Stimulated activated effector memory CD8-positive, alpha-beta T cell treated with anti-CD3 and anti-CD28 coated beads, Interleukin-12 subunit alpha, Interleukin-12 subunit beta, amount 100 ng/mL, for 72 hours (primary cell): ENCODE results near the gene PKP2.
"Not testable (repeated sequence)": the region's sequence is repeated elsewhere in the genome, so short reads cannot be mapped to it uniquely, and the experiment has no call there.

Source experiments
- ATAC-seq: fragments of 150-1000 bp; cut with Tn5 transposase; 2 replicates; pipeline ENCODE4 v1.10.0; 2021
- DNase-seq, 2 donors: peaks; one replicate each; pipeline ENCODE4 v3.0.0; 2021 to 2022; ENCODE audit warnings: low spot score in 2 of 2
- H3K27ac Mint-ChIP-seq: one replicate; pipeline ENCODE4 v1.8.0; 2022; ENCODE audit warnings: mild to moderate bottlenecking, mixed read lengths
- H3K36me3 Mint-ChIP-seq: one replicate; pipeline ENCODE4 v1.8.0; 2022; ENCODE audit warnings: mild to moderate bottlenecking, mixed read lengths
- H3K4me1 Mint-ChIP-seq: one replicate; pipeline ENCODE4 v1.8.0; 2022; ENCODE audit warnings: mixed read lengths
- H3K4me3 Mint-ChIP-seq: one replicate; pipeline ENCODE4 v1.8.0; 2022; ENCODE audit warnings: mild to moderate bottlenecking, mixed read lengths
- H3K9me3 Mint-ChIP-seq: one replicate; pipeline ENCODE4 v1.8.0; 2022; ENCODE audit warnings: mixed read lengths

Gene PKP2

GRCh38 chr12:32884962-32885361, 11.6 kb downstream of the PKP2 start:
- H3K4me1 Mint-ChIP-seq, result no peaks in the 10 kb centered on the region
- H3K4me3 Mint-ChIP-seq, result no peak overlapping the region
- H3K36me3 Mint-ChIP-seq, result no peaks in the 10 kb centered on the region
- DNase-seq, result no peak
- no peak overlapping the region for H3K27ac Mint-ChIP-seq
- ATAC-seq, result no peak
- H3K9me3 Mint-ChIP-seq, result no peaks in the 10 kb centered on the region

- Mint-ChIP-seq H3K4me3 (no peak overlapping the region), H3K27ac (no peak overlapping the region), H3K36me3 (no peaks in the 10 kb centered on the region), H3K4me1 (no peaks in the 10 kb centered on the region), H3K9me3 (no peaks in the 10 kb centered on the region)
- ATAC-seq (no peak), DNase-seq (no peak)
Measured at GRCh38 chr12:32881702-32882101, 14.9 kb downstream of the PKP2 start.

GRCh38 chr12:32881107-32881506, 15.5 kb downstream of the PKP2 start:
- Mint-ChIP-seq H3K4me3 (no peak overlapping the region), H3K9me3 (no peaks in the 10 kb centered on the region), H3K4me1 (no peaks in the 10 kb centered on the region), H3K36me3 (no peaks in the 10 kb centered on the region), H3K27ac (no peak overlapping the region)
- ATAC-seq (no peak), DNase-seq (no peak)

GRCh38 chr12:32879066-32879465, 17.5 kb downstream of the PKP2 start:
- not testable (repeated sequence) for DNase-seq, H3K36me3 Mint-ChIP-seq, ATAC-seq, H3K27ac Mint-ChIP-seq, H3K4me1 Mint-ChIP-seq, H3K9me3 Mint-ChIP-seq, H3K4me3 Mint-ChIP-seq

GRCh38 chr12:32877601-32878459, 18.7 kb downstream of the PKP2 start:
- no peaks in the 10 kb centered on the region for H3K4me1 Mint-ChIP-seq
- H3K9me3 Mint-ChIP-seq, result no peaks in the 10 kb centered on the region
- no peaks in the 10 kb centered on the region for H3K36me3 Mint-ChIP-seq
- peak; percentile 16 for ATAC-seq
- DNase-seq, result no peak
- H3K4me3 Mint-ChIP-seq, result no peak overlapping the region
- H3K27ac Mint-ChIP-seq, result no peak overlapping the region

GRCh38 chr12:32876004-32876403, 20.6 kb downstream of the PKP2 start:
- DNase-seq, result no peak
- Mint-ChIP-seq H3K4me3 (no peak overlapping the region), H3K36me3 (no peaks in the 10 kb centered on the region), H3K9me3 (no peaks in the 10 kb centered on the region), H3K4me1 (no peaks in the 10 kb centered on the region), H3K27ac (no peak overlapping the region)
- ATAC-seq, result no peak

- H3K4me3 Mint-ChIP-seq, result no peak overlapping the region
- no peak overlapping the region for H3K27ac Mint-ChIP-seq
Measured at GRCh38 chr12:32874975-32875374, 21.6 kb downstream of the PKP2 start.

GRCh38 chr12:32874078-32874477, 22.5 kb downstream of the PKP2 start:
- Mint-ChIP-seq H3K4me3 (no peak overlapping the region), H3K27ac (no peak overlapping the region), H3K9me3 (no peaks in the 10 kb centered on the region), H3K4me1 (no peaks in the 10 kb centered on the region), H3K36me3 (no peaks in the 10 kb centered on the region)
- no peak for DNase-seq
- ATAC-seq, result no peak

More at GRCh38 chr12:32874975-32875374, 21.6 kb downstream of the PKP2 start:
- DNase-seq (no peak), ATAC-seq (no peak)
- no peaks in the 10 kb centered on the region for H3K36me3 Mint-ChIP-seq
- H3K4me1 Mint-ChIP-seq, result no peaks in the 10 kb centered on the region
- no peaks in the 10 kb centered on the region for H3K9me3 Mint-ChIP-seq

- not testable (repeated sequence) for ATAC-seq, H3K27ac Mint-ChIP-seq, H3K9me3 Mint-ChIP-seq, DNase-seq, H3K4me3 Mint-ChIP-seq, H3K36me3 Mint-ChIP-seq, H3K4me1 Mint-ChIP-seq
Measured at GRCh38 chr12:32872416-32872815, 24.2 kb downstream of the PKP2 start.

GRCh38 chr12:32870716-32871115, 25.9 kb downstream of the PKP2 start:
- Mint-ChIP-seq H3K36me3 (no peaks in the 10 kb centered on the region), H3K4me3 (no peak overlapping the region), H3K27ac (no peak overlapping the region), H3K9me3 (no peaks in the 10 kb centered on the region), H3K4me1 (no peaks in the 10 kb centered on the region)
- no peak for ATAC-seq
- no peak for DNase-seq

GRCh38 chr12:32868885-32869284, 27.7 kb downstream of the PKP2 start:
- ATAC-seq (no peak), DNase-seq (no peak)
- no peaks in the 10 kb centered on the region for H3K9me3 Mint-ChIP-seq
- no peak overlapping the region for H3K4me3 Mint-ChIP-seq
- no peaks in the 10 kb centered on the region for H3K4me1 Mint-ChIP-seq
- H3K27ac Mint-ChIP-seq, result no peak overlapping the region
- H3K36me3 Mint-ChIP-seq, result no peaks in the 10 kb centered on the region

- Mint-ChIP-seq H3K4me3 (no peak overlapping the region), H3K36me3 (no peaks in the 10 kb centered on the region), H3K9me3 (no peaks in the 10 kb centered on the region)
Measured at GRCh38 chr12:32864731-32865130, 31.8 kb downstream of the PKP2 start.

GRCh38 chr12:32863128-32863527, 33.4 kb downstream of the PKP2 start:
- H3K4me3 Mint-ChIP-seq, result no peak overlapping the region
- no peaks in the 10 kb centered on the region for H3K4me1 Mint-ChIP-seq
- H3K9me3 Mint-ChIP-seq, result no peaks in the 10 kb centered on the region
- DNase-seq (no peak), ATAC-seq (no peak)
- H3K36me3 Mint-ChIP-seq, result no peaks in the 10 kb centered on the region
- no peak overlapping the region for H3K27ac Mint-ChIP-seq

More at GRCh38 chr12:32864731-32865130, 31.8 kb downstream of the PKP2 start:
- Mint-ChIP-seq H3K4me1 (no peaks in the 10 kb centered on the region), H3K27ac (no peak overlapping the region)
- DNase-seq (no peak), ATAC-seq (no peak)

GRCh38 chr12:32861658-32862057, 34.9 kb downstream of the PKP2 start:
- not testable (repeated sequence) for H3K27ac Mint-ChIP-seq, ATAC-seq

GRCh38 chr12:32860192-32860591, 36.4 kb downstream of the PKP2 start:
- Mint-ChIP-seq H3K27ac (no peak overlapping the region), H3K9me3 (no peaks in the 10 kb centered on the region), H3K4me1 (no peaks in the 10 kb centered on the region), H3K36me3 (no peaks in the 10 kb centered on the region), H3K4me3 (no peak overlapping the region)
- DNase-seq, result no peak
- no peak for ATAC-seq

More at GRCh38 chr12:32861658-32862057, 34.9 kb downstream of the PKP2 start:
- H3K4me3 Mint-ChIP-seq, H3K4me1 Mint-ChIP-seq, H3K9me3 Mint-ChIP-seq, DNase-seq, H3K36me3 Mint-ChIP-seq: not testable (repeated sequence)

GRCh38 chr12:32859389-32859788, 37.2 kb downstream of the PKP2 start:
- no peaks in the 10 kb centered on the region for H3K36me3 Mint-ChIP-seq
- ATAC-seq (no peak), DNase-seq (no peak)
- H3K27ac Mint-ChIP-seq, result no peak overlapping the region
- H3K4me3 Mint-ChIP-seq, result no peak overlapping the region
- no peaks in the 10 kb centered on the region for H3K4me1 Mint-ChIP-seq
- no peaks in the 10 kb centered on the region for H3K9me3 Mint-ChIP-seq
